CD4-positive, alpha-beta T cell treated with Interleukin-17A for 1 hour (primary cell): ENCODE data around the gene KIT.
"Not testable (repeated sequence)": the region's sequence is repeated elsewhere in the genome, so short reads cannot be mapped to it uniquely, and the experiment has no call there.

ENCODE experiments used
- DNase-seq: peaks from one replicate; pipeline ENCODE4 v3.0.0-alpha.2; 2020

The KIT gene

GRCh38 chr4:54657551-54658251, at the start of gene KIT:
Gene KIT (plus strand): TSS chr4:54657957. CDS start chr4:54658015, 58 bp downstream.
- DNase-seq: peak; percentile 5

- no peak for DNase-seq
Observed at GRCh38 chr4:54609310-54609709, 48.4 kb upstream of the KIT start.

GRCh38 chr4:54614149-54614548, 43.6 kb upstream of the KIT start:
- DNase-seq: no peak

- no peak for DNase-seq
Observed at GRCh38 chr4:54620773-54621172, 37.0 kb upstream of the KIT start.

- no peak for DNase-seq
Observed at GRCh38 chr4:54625391-54625790, 32.4 kb upstream of the KIT start.

GRCh38 chr4:54626113-54626512, 31.6 kb upstream of the KIT start:
- DNase-seq: no peak

- no peak for DNase-seq
Observed at GRCh38 chr4:54632537-54632936, 25.2 kb upstream of the KIT start.

GRCh38 chr4:54633102-54633740, 24.5 kb upstream of the KIT start:
- DNase-seq: not testable (repeated sequence)

- DNase-seq: no peak
Observed at GRCh38 chr4:54635318-54635717, 22.4 kb upstream of the KIT start.

GRCh38 chr4:54637325-54637724, 20.4 kb upstream of the KIT start:
- no peak for DNase-seq

GRCh38 chr4:54641101-54641500, 16.7 kb upstream of the KIT start:
- DNase-seq: not testable (repeated sequence)

- DNase-seq: no peak
Observed at GRCh38 chr4:54643172-54643571, 14.6 kb upstream of the KIT start.

GRCh38 chr4:54643958-54644751, 13.6 kb upstream of the KIT start:
- DNase-seq: no peak

GRCh38 chr4:54645830-54646229, 11.9 kb upstream of the KIT start:
- no peak for DNase-seq

- DNase-seq: no peak
Observed at GRCh38 chr4:54647070-54647469, 10.7 kb upstream of the KIT start.

- DNase-seq: no peak
Observed at GRCh38 chr4:54651050-54651449, 6.7 kb upstream of the KIT start.

- no peak for DNase-seq
Observed at GRCh38 chr4:54654753-54655152, 3.0 kb upstream of the KIT start.

GRCh38 chr4:54657185-54657550, 589 bp upstream of the KIT start:
- DNase-seq: no peak

- peak; percentile 14 for DNase-seq
Observed at GRCh38 chr4:54658252-54659093, 716 bp downstream of the KIT start.

GRCh38 chr4:54659313-54659712, 1.6 kb downstream of the KIT start:
- DNase-seq: no peak

GRCh38 chr4:54659749-54660535, 2.2 kb downstream of the KIT start:
- no peak for DNase-seq

- DNase-seq: no peak
Observed at GRCh38 chr4:54660591-54660990, 2.8 kb downstream of the KIT start.
